Neural cell (in vitro differentiated cells): Measurements from ENCODE around the gene CMBL. TPM values are rescaled to one million over a fixed set of nuclear protein-coding genes. Genes with fewer than 3 reads are reported as not detected.

ENCODE experiments used
- H2AFZ ChIP-seq: fragments of 200-600, 300-800 bp; sonication (generic), shearing (Covaris generic); 2 replicates; pipeline ENCODE4 v1.6.0; 2014; ENCODE audit warnings: low read depth, mild to moderate bottlenecking, antibody characterized with exemption, low read length, moderate library complexity
- H3F3A ChIP-seq: fragments of 200-600 bp; shearing (Covaris generic); 2 replicates; pipeline ENCODE4 v1.6.1; 2016; ENCODE audit warnings: mild to moderate bottlenecking, moderate library complexity, mixed read lengths, antibody characterized with exemption, low read length; ENCODE audit not compliant: insufficient read depth, poor library complexity, severe bottlenecking
- H3K27ac ChIP-seq: fragments of 200-600, 300-800 bp; sonication (generic), shearing (Covaris generic); 2 replicates; pipeline ENCODE4 v1.5.1; 2014; ENCODE audit warnings: mild to moderate bottlenecking, low read length, moderate library complexity
- H3K27me3 ChIP-seq: fragments of 300-800, 200-600 bp; sonication (generic), shearing (Covaris generic); 2 replicates; pipeline ENCODE4 v1.6.0; 2014; ENCODE audit warnings: mild to moderate bottlenecking, low read depth, low read length, moderate library complexity; ENCODE audit not compliant: insufficient read depth
- H3K36me3 ChIP-seq: fragments of 300-800, 200-600 bp; sonication (generic), shearing (Covaris generic); 2 replicates; pipeline ENCODE4 v1.5.1; 2014; ENCODE audit warnings: mild to moderate bottlenecking, antibody characterized with exemption, low read length, moderate library complexity; ENCODE audit not compliant: insufficient read depth
- H3K4me2 ChIP-seq: fragments of 300-800, 200-600 bp; sonication (generic), shearing (Covaris generic); 2 replicates; pipeline ENCODE4 v1.6.0; 2014; ENCODE audit warnings: mild to moderate bottlenecking, low read length
- H3K4me3 ChIP-seq: fragments of 300-800, 200-600 bp; sonication (generic), shearing (Covaris generic); 2 replicates; pipeline ENCODE4 v1.5.1; 2014; ENCODE audit warnings: mild to moderate bottlenecking, low read length, moderate library complexity
- H3K79me2 ChIP-seq: fragments of 200-600 bp; shearing (Covaris generic); replicated peaks from 2 replicates; pipeline ENCODE4 v1.6.0; 2014; ENCODE audit warnings: mild to moderate bottlenecking, low read length, moderate library complexity; ENCODE audit not compliant: insufficient read depth
- H3K9ac ChIP-seq: fragments of 300-800, 200-600 bp; sonication (generic), shearing (Covaris generic); 2 replicates; pipeline ENCODE4 v1.6.1; 2016; ENCODE audit warnings: mild to moderate bottlenecking, low read length, mixed read lengths
- H3K9me2 ChIP-seq: fragments of 200-600 bp; shearing (Covaris generic); 2 replicates; pipeline ENCODE4 v1.6.1; 2016; ENCODE audit warnings: mild to moderate bottlenecking, low read length, mixed read lengths; ENCODE audit not compliant: insufficient read depth
- H3K9me3 ChIP-seq: fragments of 200-600, 300-800 bp; sonication (generic), shearing (Covaris generic); 2 replicates; pipeline ENCODE4 v1.6.1; 2016; ENCODE audit warnings: mild to moderate bottlenecking, mixed run types, low read length, moderate library complexity, mixed read lengths
- H4K20me1 ChIP-seq: fragments of 200-600 bp; shearing (Covaris generic); 2 replicates; pipeline ENCODE4 v1.6.1; 2016; ENCODE audit warnings: mild to moderate bottlenecking, mixed run types; ENCODE audit not compliant: insufficient read depth
- CTCF ChIP-seq: fragments of 450-650 bp; IDR thresholded peaks from 2 replicates; pipeline ENCODE4 v1.5.1; 2014; ENCODE audit warnings: antibody characterized with exemption, mild to moderate bottlenecking, moderate library complexity; ENCODE audit not compliant: poor library complexity, severe bottlenecking
- EP300 ChIP-seq: fragments of 450-650 bp; conservative IDR thresholded peaks from 2 replicates; pipeline ENCODE4 v1.6.1; 2014; ENCODE audit warnings: antibody characterized with exemption, mild to moderate bottlenecking, moderate library complexity; ENCODE audit not compliant: poor library complexity, severe bottlenecking
- EZH2 ChIP-seq: fragments of 200-600, 300-800 bp; shearing (Covaris generic), sonication (generic); IDR thresholded peaks from 2 replicates; pipeline ENCODE4 v1.6.1; 2014; ENCODE audit warnings: antibody characterized with exemption, low read length, borderline replicate concordance, mild to moderate bottlenecking; ENCODE audit not compliant: insufficient read depth, poor library complexity, severe bottlenecking
- MXI1 ChIP-seq: fragments of 450-650 bp; conservative IDR thresholded peaks from 2 replicates; pipeline ENCODE4 v1.6.1; 2014; ENCODE audit warnings: antibody characterized with exemption, mild to moderate bottlenecking; ENCODE audit not compliant: poor library complexity, severe bottlenecking
- POLR2AphosphoS5 ChIP-seq: IDR thresholded peaks from 2 replicates; pipeline ENCODE4 v1.6.1; 2012
- RAD21 ChIP-seq: fragments of 450-650 bp; conservative IDR thresholded peaks from 2 replicates; pipeline ENCODE4 v1.6.1; 2014; ENCODE audit warnings: antibody characterized with exemption, mild to moderate bottlenecking, moderate library complexity
- REST ChIP-seq: IDR thresholded peaks from 2 replicates; pipeline ENCODE4 v1.6.1; 2012; ENCODE audit warnings: borderline replicate concordance
- SMC3 ChIP-seq: fragments of 450-650 bp; conservative IDR thresholded peaks from 2 replicates; pipeline ENCODE4 v1.6.1; 2014; ENCODE audit warnings: antibody characterized with exemption, mild to moderate bottlenecking, moderate library complexity; ENCODE audit not compliant: poor library complexity
- TAF1 ChIP-seq: IDR thresholded peaks from 2 replicates; pipeline ENCODE4 v1.6.1; 2012; ENCODE audit warnings: low read depth
- polyA minus RNA-seq: library from RNA; depleted of rRNA, polyadenylated mRNA; stranded (reverse); fragments of >200 nt; gene quantifications from 2 replicates; pipeline ENCODE4 v1.2.3, GENCODE V29; 2014
- polyA plus RNA-seq: library from polyadenylated mRNA; depleted of rRNA; stranded (reverse); fragments of >200 nt; gene quantifications from 2 replicates; pipeline ENCODE4 v1.2.3, GENCODE V29; 2014

CMBL gene
- polyA plus RNA-seq (0.58 and 1.1 TPM in 2 replicates), polyA minus RNA-seq (1.4 and 2.9 TPM in 2 replicates)

- Histone ChIP-seq H4K20me1 (no peaks in the 10 kb centered on the region), H3K4me3 (peak within 1 kb of the TSS; percentile 64), H3K9me3 (no peaks in the 10 kb centered on the region), H3K27ac (no peak within 1 kb of the TSS), H3K4me2 (no peak within 1 kb of the TSS), H3K9ac (peak within 1 kb of the TSS; percentile 50), H3K9me2 (no peaks in the 10 kb centered on the region), H3K36me3 (no peaks in the 10 kb centered on the region), H3K27me3 (peaks cover 6% of the 10 kb centered on the region), H3F3A (no peaks in the 10 kb centered on the region), H3K79me2 (no peaks in the 10 kb centered on the region), H2AFZ (peak within 1 kb of the TSS; percentile 46)
- TF ChIP-seq SMC3 (no peak), MXI1 (no peak), POLR2AphosphoS5 (no peak), CTCF (no peak), REST (no peak), EZH2 (no peak), RAD21 (no peak), EP300 (no peak), TAF1 (no peak)
Observed at GRCh38 chr5:10307206-10308148, at the start of gene CMBL. Gene CMBL (minus strand): TSS chr5:10307902. CDS start chr5:10290762, 17,140 bp downstream.

GRCh38 chr5:10355071-10355889 lies 47.6 kb upstream of the CMBL start:
- H3K9me2 ChIP-seq, result no peaks in the 10 kb centered on the region
- peak overlapping the region; percentile 94 for H3K9ac ChIP-seq
- H3K36me3 ChIP-seq, result no peaks in the 10 kb centered on the region
- no peaks in the 10 kb centered on the region for H3K27me3 ChIP-seq
- no peak for TF ChIP-seq POLR2AphosphoS5
- no peak for TF ChIP-seq EP300
- no peak for TF ChIP-seq EZH2
- no peak for TF ChIP-seq REST
- TF ChIP-seq CTCF, result no peak
- no peak for TF ChIP-seq MXI1
- no peak for TF ChIP-seq RAD21
- H3K27ac ChIP-seq, result peak overlapping the region; percentile 99
- H3K79me2 ChIP-seq, result peaks cover 82% of the 10 kb centered on the region
- peak overlapping the region; percentile 86 for H3K4me3 ChIP-seq
- H3F3A ChIP-seq, result peaks cover 17% of the 10 kb centered on the region
- no peaks in the 10 kb centered on the region for H3K9me3 ChIP-seq
- H4K20me1 ChIP-seq, result no peaks in the 10 kb centered on the region
- H2AFZ ChIP-seq, result no peak overlapping the region
- peak overlapping the region; percentile 81 for H3K4me2 ChIP-seq
